ENCODE measurements around the gene SPATA31C2.

DNA sequence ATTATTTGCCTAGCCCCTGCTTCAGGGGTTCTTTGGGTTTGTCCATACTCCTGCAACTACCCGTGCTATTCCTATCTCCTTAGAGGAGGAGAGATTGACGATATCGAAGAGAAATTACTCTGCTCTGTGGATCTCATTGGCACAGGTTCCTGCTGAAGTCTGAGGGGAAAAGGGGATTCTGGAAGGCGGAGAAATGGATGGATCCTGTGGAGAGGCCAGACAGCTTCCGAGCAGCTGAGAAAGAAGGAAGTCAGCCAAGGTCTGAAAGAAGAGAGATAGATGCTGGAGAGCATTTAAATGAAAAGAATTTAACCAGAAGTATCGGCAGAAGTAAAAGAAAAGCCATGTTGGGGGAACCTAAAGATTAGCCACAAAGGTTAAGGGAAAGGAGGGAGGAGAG lies 40.4 kb upstream of the SPATA31C2 start:
- TF ChIP-seq, protein P1, sequence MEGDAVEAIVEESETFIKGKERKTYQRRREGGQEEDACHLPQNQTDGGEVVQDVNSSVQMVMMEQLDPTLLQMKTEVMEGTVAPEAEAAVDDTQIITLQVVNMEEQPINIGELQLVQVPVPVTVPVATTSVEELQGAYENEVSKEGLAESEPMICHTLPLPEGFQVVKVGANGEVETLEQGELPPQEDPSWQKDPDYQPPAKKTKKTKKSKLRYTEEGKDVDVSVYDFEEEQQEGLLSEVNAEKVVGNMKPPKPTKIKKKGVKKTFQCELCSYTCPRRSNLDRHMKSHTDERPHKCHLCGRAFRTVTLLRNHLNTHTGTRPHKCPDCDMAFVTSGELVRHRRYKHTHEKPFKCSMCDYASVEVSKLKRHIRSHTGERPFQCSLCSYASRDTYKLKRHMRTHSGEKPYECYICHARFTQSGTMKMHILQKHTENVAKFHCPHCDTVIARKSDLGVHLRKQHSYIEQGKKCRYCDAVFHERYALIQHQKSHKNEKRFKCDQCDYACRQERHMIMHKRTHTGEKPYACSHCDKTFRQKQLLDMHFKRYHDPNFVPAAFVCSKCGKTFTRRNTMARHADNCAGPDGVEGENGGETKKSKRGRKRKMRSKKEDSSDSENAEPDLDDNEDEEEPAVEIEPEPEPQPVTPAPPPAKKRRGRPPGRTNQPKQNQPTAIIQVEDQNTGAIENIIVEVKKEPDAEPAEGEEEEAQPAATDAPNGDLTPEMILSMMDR (optimal IDR thresholded peaks at IDR 0.05 in 1 of 3, IDR thresholded peaks at IDR 0.05 in 1 of 3, conservative IDR thresholded peaks at IDR 0.05 in 1 of 3; ENCODE audit: extremely low read depth in 1 of 3, insufficient read depth in 2 of 3, low read length in 3 of 3) = no peak
- TF ChIP-seq EZH2 (IDR thresholded peaks at IDR 0.05; ENCODE audit: low read length) = no peak

Data from keratinocyte (primary cell).